GM19452 (cell line): ENCODE results near the gene HMX1.

Experiments used
- ATAC-seq: cut with Tn5 transposase; IDR thresholded peaks from one replicate; pipeline ENCODE4 v1.9.1; 2021; ENCODE audit not compliant: unreplicated experiment

HMX1 gene

GRCh38 chr4:8869002-8869897 lies 2.4 kb downstream of the HMX1 start:
- no peak for ATAC-seq

- no peak for ATAC-seq
Measured at GRCh38 chr4:8868321-8869001, 3.2 kb downstream of the HMX1 start.

DNA sequence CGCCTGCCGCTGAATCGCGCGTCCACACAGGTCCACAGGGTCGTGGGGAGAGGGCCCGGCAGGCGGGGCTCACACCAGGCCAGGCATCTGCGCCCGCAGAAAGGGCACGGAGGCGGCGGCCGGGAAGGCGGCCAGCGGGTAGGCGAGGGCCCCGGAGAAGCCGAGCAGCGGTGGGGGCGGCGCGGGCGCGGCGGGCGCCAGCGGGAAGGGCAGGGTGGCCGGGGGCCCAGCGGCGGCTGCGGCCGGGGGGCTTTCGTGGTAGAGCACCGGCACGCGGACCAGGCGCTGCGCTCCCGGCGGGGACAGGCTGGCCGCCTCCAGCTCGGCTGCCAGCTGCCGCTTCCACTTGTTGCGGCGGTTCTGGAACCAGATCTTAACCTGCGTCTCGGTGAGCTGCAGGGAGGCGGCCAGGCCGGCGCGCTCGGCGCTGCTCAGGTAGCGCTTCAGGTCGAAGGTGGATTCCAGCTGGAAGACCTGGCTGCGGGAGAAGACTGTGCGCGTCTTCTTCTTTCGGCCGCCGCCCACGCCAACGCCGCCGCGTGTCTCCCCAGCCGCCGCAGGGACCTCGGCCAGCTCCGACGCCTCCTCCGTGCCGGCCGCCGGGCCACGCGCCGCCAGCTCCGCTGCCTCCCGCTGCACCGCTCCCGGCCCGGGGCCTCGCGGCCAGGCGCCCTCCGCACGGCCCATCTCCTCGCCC lies 3.9 kb downstream of the HMX1 start:
- no peak for ATAC-seq

DNA sequence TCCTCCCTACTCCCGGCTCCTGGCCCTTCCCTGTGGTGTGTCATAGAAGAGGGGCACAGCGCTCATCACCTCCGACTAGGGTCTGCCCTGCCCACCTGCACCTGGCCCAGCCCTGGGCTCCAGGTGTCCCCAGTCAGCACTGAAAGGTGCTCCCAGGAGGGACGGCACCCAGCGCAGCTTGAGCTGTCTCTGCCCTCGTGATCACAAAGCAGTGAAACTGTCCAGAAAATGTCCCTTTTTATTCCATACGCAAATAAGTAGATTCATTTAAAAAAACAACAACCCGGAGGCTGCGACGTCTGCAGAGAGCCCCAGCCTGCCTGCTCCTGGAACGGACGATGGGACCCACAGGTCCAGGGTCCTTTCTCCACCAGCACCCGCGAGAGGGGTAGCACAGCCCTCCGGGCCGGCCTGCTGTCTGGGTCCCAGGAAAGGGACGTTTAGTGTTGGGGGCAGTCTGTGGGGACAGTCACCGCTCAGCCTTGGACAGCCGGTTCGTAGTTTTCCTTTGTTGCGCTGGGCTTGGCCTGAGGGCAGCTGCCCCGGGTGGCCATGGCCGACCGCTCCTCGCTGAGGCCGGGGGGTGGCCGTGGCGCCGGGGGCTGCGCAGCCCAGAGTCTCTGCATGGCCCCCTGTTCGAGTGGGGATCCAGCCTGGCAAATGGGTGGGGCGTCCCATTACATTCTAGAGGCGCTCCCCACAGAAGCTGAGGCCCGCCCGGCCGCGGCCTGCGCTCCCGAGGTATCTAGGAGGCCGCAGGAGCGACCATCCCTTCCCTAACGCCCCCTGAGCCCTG lies 4.6 kb downstream of the HMX1 start:
- ATAC-seq = no peak

- no peak for ATAC-seq
Measured at GRCh38 chr4:8866421-8866820, 5.2 kb downstream of the HMX1 start.

GRCh38 chr4:8865681-8866310 lies 5.8 kb downstream of the HMX1 start:
- ATAC-seq = no peak

GRCh38 chr4:8864912-8865680 lies 6.5 kb downstream of the HMX1 start:
- no peak for ATAC-seq

DNA sequence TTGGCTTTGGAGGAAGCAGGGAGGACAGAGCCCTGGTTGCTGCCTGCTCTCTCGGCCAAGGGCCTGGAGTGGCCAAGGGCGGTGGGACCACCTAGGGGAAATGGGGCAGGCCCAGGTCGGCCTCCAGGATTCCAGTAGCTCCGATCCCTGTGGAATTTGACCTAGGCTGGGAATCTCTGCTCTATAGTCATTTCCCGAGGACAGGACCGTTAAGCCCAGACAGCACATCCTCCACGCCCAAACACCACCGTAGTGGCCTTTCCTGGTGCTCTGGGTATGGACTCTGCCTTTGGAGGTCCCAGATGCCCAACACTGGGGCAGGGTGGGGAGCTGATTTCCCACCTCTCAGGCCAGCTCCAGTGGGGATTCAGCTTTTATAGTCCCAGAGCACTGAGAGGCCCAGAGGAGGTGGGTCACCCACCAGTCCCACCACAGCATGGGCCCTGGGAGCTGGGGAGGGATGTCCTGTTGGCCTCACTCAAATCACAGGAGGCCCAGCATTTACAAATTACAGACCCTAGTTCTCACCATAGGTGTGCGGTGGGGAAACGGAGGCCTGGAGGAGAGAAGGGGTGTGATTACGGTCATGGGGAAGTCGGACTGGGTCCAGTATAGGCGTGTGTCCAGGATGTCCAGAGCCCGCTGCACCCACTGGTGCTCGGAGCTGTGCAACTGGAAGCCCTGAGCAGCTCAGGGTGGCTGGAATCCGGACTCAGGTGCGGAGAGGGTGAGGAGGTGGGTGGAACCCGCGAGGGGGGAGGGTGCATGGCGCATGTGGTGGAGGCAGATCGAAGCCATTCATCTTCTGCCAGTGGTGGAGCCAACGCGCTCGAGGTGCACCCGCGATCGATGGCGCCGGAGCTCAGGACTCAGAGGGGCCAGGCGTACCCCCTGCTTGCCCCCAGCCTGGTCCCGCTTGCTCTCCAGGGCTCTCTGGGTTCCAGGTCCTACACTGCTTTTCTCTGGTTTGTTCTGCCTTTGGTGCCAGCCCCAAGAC lies 7.7 kb downstream of the HMX1 start:
- no peak for ATAC-seq

- no peak for ATAC-seq
Measured at GRCh38 chr4:8862800-8863685, 8.6 kb downstream of the HMX1 start.

GRCh38 chr4:8862334-8862733 lies 9.3 kb downstream of the HMX1 start:
- ATAC-seq = no peak

DNA sequence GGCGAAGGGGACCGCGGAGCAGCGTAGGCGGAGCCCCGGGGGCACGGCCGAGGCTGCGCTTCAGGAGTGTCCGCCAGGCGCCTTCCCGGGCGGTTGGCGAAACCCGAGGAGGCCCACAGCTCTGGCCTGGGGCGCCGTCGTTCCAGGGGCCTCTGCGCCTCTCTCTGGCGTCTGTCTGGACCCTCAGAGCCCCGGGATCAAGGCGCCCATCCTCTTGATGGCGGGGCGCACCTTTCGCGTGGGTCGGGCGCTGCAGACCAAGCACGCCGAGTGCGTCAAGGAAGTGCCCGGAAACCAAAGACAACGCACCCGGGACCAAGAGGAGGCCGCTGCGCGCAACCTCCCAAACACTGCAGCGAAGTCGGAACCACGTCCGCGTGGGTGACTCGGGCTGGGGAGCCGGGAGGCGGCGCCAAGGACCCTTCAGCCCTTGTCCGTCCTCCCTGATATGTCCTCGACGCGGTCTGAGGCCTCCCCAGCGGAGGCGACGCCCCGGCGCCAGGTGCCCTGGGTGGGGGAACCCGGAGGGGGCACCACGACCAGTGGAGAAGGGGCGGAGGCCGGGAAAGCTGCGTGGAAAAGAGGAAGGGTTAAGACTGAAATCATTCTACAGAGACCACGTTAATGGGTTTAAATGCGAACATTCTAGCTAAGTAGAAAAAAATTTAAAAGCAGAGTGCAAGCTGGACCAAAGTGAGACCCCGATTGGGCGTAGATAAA lies 9.9 kb downstream of the HMX1 start:
- ATAC-seq = no peak

GRCh38 chr4:8860892-8861575 lies 10.6 kb downstream of the HMX1 start:
- no peak for ATAC-seq

DNA sequence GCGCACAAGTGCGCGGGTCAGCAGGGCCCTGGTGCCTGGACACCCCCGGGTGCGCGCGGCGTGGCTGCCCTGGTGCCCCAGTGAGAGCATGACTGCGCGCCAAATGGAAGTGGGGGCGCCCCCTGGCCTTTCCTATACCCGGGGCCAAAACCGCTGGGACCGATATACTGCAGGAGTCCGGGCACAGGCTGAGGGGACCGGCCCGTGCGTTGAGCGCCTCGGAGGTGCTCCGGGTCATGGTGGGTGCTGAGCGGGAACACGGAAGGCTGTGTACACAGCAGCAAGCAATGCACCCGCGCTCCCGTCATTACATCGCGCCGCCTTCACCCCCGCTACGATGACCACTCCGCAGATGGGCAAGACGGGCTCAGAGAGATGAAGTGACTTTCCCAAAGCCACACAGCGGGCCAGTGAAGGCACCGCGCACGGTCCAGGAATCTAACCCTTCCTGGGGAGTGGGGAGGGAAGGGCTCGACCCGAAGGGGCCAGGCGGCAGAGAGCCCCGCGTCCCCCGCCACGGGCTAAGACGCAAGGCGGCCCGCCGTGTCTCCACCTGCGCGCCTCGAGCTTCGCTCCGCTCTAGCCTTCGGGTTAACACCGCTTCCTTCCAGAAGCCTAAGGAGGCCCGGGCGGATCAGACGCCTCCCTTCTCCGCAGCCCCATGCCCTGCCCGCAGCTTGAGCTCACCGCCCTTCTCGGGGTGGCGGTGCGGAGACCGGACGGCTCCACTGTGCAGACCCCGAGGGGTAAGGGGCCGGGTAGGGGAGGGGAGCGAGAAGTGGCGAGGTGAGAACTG lies 11.3 kb downstream of the HMX1 start:
- no peak for ATAC-seq

DNA sequence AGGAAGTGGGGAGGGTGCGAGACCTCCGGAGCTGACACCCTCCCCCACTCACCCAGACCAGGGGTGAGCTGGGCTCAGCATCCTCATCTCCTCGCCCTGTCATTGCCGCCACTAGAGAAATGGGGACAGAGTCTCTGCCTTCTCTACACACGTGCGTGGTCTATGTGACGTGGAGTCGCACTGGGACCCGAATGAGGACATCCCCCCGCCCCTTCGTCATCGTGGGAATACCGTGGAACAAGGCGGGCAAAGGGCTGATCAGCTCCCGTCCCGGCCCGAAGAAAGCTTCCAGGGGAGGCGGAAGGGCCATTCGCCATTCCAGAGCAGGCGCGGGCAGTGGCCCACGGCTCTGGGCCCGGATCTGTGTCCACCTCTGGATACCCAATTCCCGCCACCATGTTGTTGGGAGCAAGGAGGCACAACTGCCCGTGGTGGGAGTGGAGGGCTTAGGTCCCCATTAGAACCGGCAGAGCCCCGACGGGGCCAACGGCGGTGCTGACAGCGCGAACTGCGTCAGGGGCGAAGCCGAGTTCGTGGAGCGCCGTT lies 12.0 kb downstream of the HMX1 start:
- ATAC-seq = no peak

- ATAC-seq = no peak
Measured at GRCh38 chr4:8858701-8859210, 12.9 kb downstream of the HMX1 start.
